ENCODE data around the gene FAT1.

DNA sequence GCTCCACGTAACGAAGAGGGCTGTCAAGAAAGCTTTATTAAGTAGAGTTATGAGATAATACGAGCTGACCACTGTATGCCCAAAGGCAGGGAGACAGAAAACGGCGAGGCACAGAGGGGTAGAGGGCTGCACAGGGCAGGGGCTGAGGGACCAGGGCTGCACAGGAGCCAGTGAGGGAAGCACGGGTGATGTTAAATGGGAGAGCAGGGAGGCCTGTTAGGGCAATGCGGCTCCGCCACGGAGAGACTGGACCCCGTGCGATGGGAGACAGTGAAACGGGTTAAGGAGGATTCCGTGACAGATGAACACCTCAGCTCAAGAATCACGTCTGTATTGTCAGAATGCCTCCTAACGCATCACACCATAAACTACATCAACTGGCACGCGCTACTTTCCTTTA lies 25.1 kb downstream of the FAT1 start:
- no peak for TF ChIP-seq POLR2A (IDR thresholded peaks at IDR 0.05)
- no peak for TF ChIP-seq CTCF (IDR thresholded peaks at IDR 0.05)

Measured in right lobe of liver (tissue), 4 donors.